H9 (cell line): Measurements from ENCODE around the gene SPINT2. TPM values are rescaled to one million over a fixed set of nuclear protein-coding genes. Genes with fewer than 3 reads are reported as not detected.

Experiments used
- DNase-seq: peaks from one replicate; pipeline ENCODE4 v3.0.0-alpha.2; 2017
- H2AFZ ChIP-seq: one replicate; pipeline ENCODE4 v1.6.1; 2013; ENCODE audit warnings: mild to moderate bottlenecking, low read length, control low read depth, moderate library complexity
- H2AK5ac ChIP-seq: 2 replicates; pipeline ENCODE4 v1.6.1; 2013; ENCODE audit warnings: low read length, control low read depth, mixed read lengths; ENCODE audit not compliant: insufficient read length
- H2BK120ac ChIP-seq: one replicate; pipeline ENCODE4 v1.6.1; 2013; ENCODE audit warnings: low read depth, mild to moderate bottlenecking, low read length, control low read depth, inconsistent platforms; ENCODE audit not compliant: poor library complexity, severe bottlenecking
- H2BK12ac ChIP-seq: 2 replicates; pipeline ENCODE4 v1.6.1; 2013; ENCODE audit warnings: low read length, control low read depth, mixed read lengths, low read depth; ENCODE audit not compliant: insufficient read length
- H2BK15ac ChIP-seq: 2 replicates; pipeline ENCODE4 v1.6.1; 2013; ENCODE audit warnings: low read depth, low read length, control low read depth
- H2BK20ac ChIP-seq: one replicate; pipeline ENCODE4 v1.6.1; 2013; ENCODE audit warnings: low read depth, mild to moderate bottlenecking, low read length, control low read depth, inconsistent platforms; ENCODE audit not compliant: poor library complexity, severe bottlenecking
- H2BK5ac ChIP-seq: 2 replicates; pipeline ENCODE4 v1.6.1; 2013; ENCODE audit warnings: low read length, control low read depth, mixed read lengths; ENCODE audit not compliant: insufficient read length
- H3K14ac ChIP-seq: 2 replicates; pipeline ENCODE4 v1.6.1; 2013; ENCODE audit warnings: low read length, control low read depth; ENCODE audit not compliant: insufficient read depth
- H3K18ac ChIP-seq: 2 replicates; pipeline ENCODE4 v1.6.1; 2013; ENCODE audit warnings: low read depth, mild to moderate bottlenecking, mixed read lengths, low read length, control low read depth; ENCODE audit not compliant: insufficient read length
- H3K23ac ChIP-seq: 2 replicates; pipeline ENCODE4 v1.6.1; 2013; ENCODE audit warnings: low read length, control low read depth, mixed read lengths, low read depth; ENCODE audit not compliant: insufficient read length
- H3K23me2 ChIP-seq: 2 replicates; pipeline ENCODE4 v1.6.1; 2013; ENCODE audit warnings: low read depth, mild to moderate bottlenecking, mixed read lengths, low read length, control low read depth; ENCODE audit not compliant: insufficient read length, poor library complexity, severe bottlenecking
- H3K27ac ChIP-seq: 2 replicates; pipeline ENCODE4 v1.5.1; 2013; ENCODE audit warnings: low read length, control low read depth, mixed read lengths, low read depth; ENCODE audit not compliant: insufficient read length
- H3K27me3 ChIP-seq: 2 replicates; pipeline ENCODE4 v1.6.1; 2013; ENCODE audit warnings: low read length, control low read depth, inconsistent platforms; ENCODE audit not compliant: insufficient read depth
- H3K4ac ChIP-seq: 2 replicates; pipeline ENCODE4 v1.6.1; 2013; ENCODE audit warnings: low read depth, mild to moderate bottlenecking, control low read depth, inconsistent platforms, low read length, moderate library complexity
- H3K4me1 ChIP-seq: 2 replicates; pipeline ENCODE4 v1.6.1; 2013; ENCODE audit warnings: low read length, control low read depth, inconsistent platforms; ENCODE audit not compliant: insufficient read depth
- H3K4me2 ChIP-seq: 2 replicates; pipeline ENCODE4 v1.6.1; 2013; ENCODE audit warnings: low read length, control low read depth, mixed read lengths; ENCODE audit not compliant: insufficient read length, insufficient read depth
- H3K56ac ChIP-seq: 2 replicates; pipeline ENCODE4 v1.6.1; 2013; ENCODE audit warnings: low read depth, mild to moderate bottlenecking, mixed read lengths, low read length, control low read depth; ENCODE audit not compliant: insufficient read length
- H3K79me1 ChIP-seq: 2 replicates; pipeline ENCODE4 v1.6.1; 2013; ENCODE audit warnings: low read depth, mild to moderate bottlenecking, moderate library complexity, low read length, control low read depth, inconsistent platforms; ENCODE audit not compliant: insufficient read depth, poor library complexity, severe bottlenecking
- H3K79me2 ChIP-seq: 2 replicates; pipeline ENCODE4 v1.6.1; 2013; ENCODE audit warnings: low read length, control low read depth, inconsistent platforms; ENCODE audit not compliant: insufficient read depth
- H3K9ac ChIP-seq: 2 replicates; pipeline ENCODE4 v1.6.1; 2013; ENCODE audit warnings: low read length, control low read depth, mixed read lengths; ENCODE audit not compliant: insufficient read length; ENCODE audit errors: extremely low read depth
- H3K9me3 ChIP-seq: one replicate; pipeline ENCODE4 v1.6.1; 2013; ENCODE audit warnings: low read depth, low read length, inconsistent platforms; ENCODE audit not compliant: control insufficient read depth
- H3T11ph ChIP-seq: one replicate; pipeline ENCODE4 v1.6.1; 2013; ENCODE audit warnings: mild to moderate bottlenecking, low read length, control low read depth, inconsistent platforms
- H4K20me1 ChIP-seq: one replicate; pipeline ENCODE4 v1.6.1; 2013; ENCODE audit not compliant: control insufficient read depth, insufficient read length, insufficient read depth
- H4K5ac ChIP-seq: 2 replicates; pipeline ENCODE4 v1.6.1; 2013; ENCODE audit warnings: low read depth, mild to moderate bottlenecking, mixed read lengths, low read length, control low read depth; ENCODE audit not compliant: insufficient read length
- H4K8ac ChIP-seq: replicated peaks from 2 replicates; pipeline ENCODE4 v1.6.1; 2013; ENCODE audit warnings: low read length, control low read depth, mixed read lengths, low read depth; ENCODE audit not compliant: insufficient read length
- H4K91ac ChIP-seq: 2 replicates; pipeline ENCODE4 v1.6.1; 2013; ENCODE audit warnings: low read depth, mild to moderate bottlenecking, moderate library complexity, mixed read lengths, low read length, control low read depth; ENCODE audit not compliant: insufficient read length
- H3K27ac Mint-ChIP-seq, 3 experiments: 2 replicates in 2 of 3; 3 replicates in 1 of 3; pipeline ENCODE4 v1.8.0; 2020 to 2021; ENCODE audit warnings: mixed read lengths in 3 of 3, mild to moderate bottlenecking in 1 of 3, moderate library complexity in 1 of 3
- H3K27me3 Mint-ChIP-seq: 2 replicates; pipeline ENCODE4 v1.8.0; 2021; ENCODE audit warnings: low read depth, mild to moderate bottlenecking, moderate library complexity, mixed read lengths
- H3K36me3 Mint-ChIP-seq, 3 experiments: 2 replicates in 2 of 3; 3 replicates in 1 of 3; pipeline ENCODE4 v1.8.0; 2020 to 2021; ENCODE audit warnings: low read depth in 3 of 3, mixed read lengths in 3 of 3; ENCODE audit not compliant: insufficient read depth in 1 of 3
- H3K4me1 Mint-ChIP-seq, 2 experiments: 2 replicates each; pipeline ENCODE4 v1.8.0; 2020; ENCODE audit warnings: mixed read lengths in 2 of 2
- H3K4me3 Mint-ChIP-seq, 2 experiments: 2 replicates in 1 of 2; 3 replicates in 1 of 2; pipeline ENCODE4 v1.8.0; 2020 to 2021; ENCODE audit warnings: mild to moderate bottlenecking in 2 of 2, mixed read lengths in 2 of 2, moderate library complexity in 1 of 2
- H3K9me3 Mint-ChIP-seq, 2 experiments: 2 replicates in 1 of 2; 3 replicates in 1 of 2; pipeline ENCODE4 v1.8.0; 2020; ENCODE audit warnings: mild to moderate bottlenecking in 2 of 2, mixed read lengths in 2 of 2, moderate library complexity in 1 of 2
- WGBS: extraction: QIAGEN DNeasy Blood & Tissue Kit; methylation state at CpG from one replicate; pipeline ENCODE4 v1.1.7; 2013; ENCODE audit warnings: missing lambda C conversion rate, low lambda C conversion rate, mixed read lengths; ENCODE audit not compliant: insufficient read length; ENCODE audit errors: extremely low coverage; 5-methylcytosine and 5-hydroxymethylcytosine counted together
- total RNA-seq: library from RNA; stranded (reverse); gene quantifications from 2 replicates; pipeline ENCODE4 v1.2.1, GENCODE V29; 2021
- TF ChIP-seq, protein P1 (sequence below): fragments of 200-600 bp; sonication (generic); conservative IDR thresholded peaks from 3 replicates; pipeline ENCODE4 v1.8.0; 2021; ENCODE audit warnings: antibody characterized with exemption, mild to moderate bottlenecking

The SPINT2 gene
- total RNA-seq, 1 experiment from 2014 or later, result 283 TPM

DNA sequence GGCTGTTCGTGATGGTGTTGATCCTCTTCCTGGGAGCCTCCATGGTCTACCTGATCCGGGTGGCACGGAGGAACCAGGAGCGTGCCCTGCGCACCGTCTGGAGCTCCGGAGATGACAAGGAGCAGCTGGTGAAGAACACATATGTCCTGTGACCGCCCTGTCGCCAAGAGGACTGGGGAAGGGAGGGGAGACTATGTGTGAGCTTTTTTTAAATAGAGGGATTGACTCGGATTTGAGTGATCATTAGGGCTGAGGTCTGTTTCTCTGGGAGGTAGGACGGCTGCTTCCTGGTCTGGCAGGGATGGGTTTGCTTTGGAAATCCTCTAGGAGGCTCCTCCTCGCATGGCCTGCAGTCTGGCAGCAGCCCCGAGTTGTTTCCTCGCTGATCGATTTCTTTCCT lies 27.5 kb downstream of the SPINT2 start:
- H2BK5ac ChIP-seq, result no peak overlapping the region
- no peak overlapping the region for H2BK12ac ChIP-seq
- H4K8ac ChIP-seq, result no peak overlapping the region
- Mint-ChIP-seq H3K9me3 (0 out of 5 replicates have a peak, but pooled peaks cover 0 to under 1% of the 10 kb centered on the region in 2 experiments), H3K27ac (peak overlapping the region in 1 of 3 experiments; percentile 80; a peak in 1 of 7 replicates), H3K4me1 (peaks cover 3% of the 10 kb centered on the region in 2 experiments; a peak in 3 of 4 replicates), H3K36me3 (peaks cover 32 to 59% (median 56%) of the 10 kb centered on the region in 3 experiments; a peak in 6 of 7 replicates), H3K4me3 (no peak overlapping the region), H3K27me3 (no peaks in the 10 kb centered on the region)
- H3K9me3 ChIP-seq, result no peaks in the 10 kb centered on the region
- no peak overlapping the region for H3T11ph ChIP-seq
- H3K27ac ChIP-seq, result no peak overlapping the region
- no peaks in the 10 kb centered on the region for H3K27me3 ChIP-seq
- H2BK120ac ChIP-seq, result no peak overlapping the region
- H3K79me2 ChIP-seq, result no peaks in the 10 kb centered on the region
- TF ChIP-seq, protein P1, sequence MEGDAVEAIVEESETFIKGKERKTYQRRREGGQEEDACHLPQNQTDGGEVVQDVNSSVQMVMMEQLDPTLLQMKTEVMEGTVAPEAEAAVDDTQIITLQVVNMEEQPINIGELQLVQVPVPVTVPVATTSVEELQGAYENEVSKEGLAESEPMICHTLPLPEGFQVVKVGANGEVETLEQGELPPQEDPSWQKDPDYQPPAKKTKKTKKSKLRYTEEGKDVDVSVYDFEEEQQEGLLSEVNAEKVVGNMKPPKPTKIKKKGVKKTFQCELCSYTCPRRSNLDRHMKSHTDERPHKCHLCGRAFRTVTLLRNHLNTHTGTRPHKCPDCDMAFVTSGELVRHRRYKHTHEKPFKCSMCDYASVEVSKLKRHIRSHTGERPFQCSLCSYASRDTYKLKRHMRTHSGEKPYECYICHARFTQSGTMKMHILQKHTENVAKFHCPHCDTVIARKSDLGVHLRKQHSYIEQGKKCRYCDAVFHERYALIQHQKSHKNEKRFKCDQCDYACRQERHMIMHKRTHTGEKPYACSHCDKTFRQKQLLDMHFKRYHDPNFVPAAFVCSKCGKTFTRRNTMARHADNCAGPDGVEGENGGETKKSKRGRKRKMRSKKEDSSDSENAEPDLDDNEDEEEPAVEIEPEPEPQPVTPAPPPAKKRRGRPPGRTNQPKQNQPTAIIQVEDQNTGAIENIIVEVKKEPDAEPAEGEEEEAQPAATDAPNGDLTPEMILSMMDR, result no peak
- H2AFZ ChIP-seq, result no peak overlapping the region
- no peak overlapping the region for H2BK15ac ChIP-seq
- H3K9ac ChIP-seq, result no peak overlapping the region
- no peak overlapping the region for H3K4ac ChIP-seq
- no peak overlapping the region for H4K5ac ChIP-seq
- H3K14ac ChIP-seq, result no peak overlapping the region
- H2AK5ac ChIP-seq, result no peak overlapping the region
- no peaks in the 10 kb centered on the region for H3K79me1 ChIP-seq
- no peak overlapping the region for H3K56ac ChIP-seq
- no peak overlapping the region for H3K23ac ChIP-seq
- no peak overlapping the region for H3K4me2 ChIP-seq
- no peaks in the 10 kb centered on the region for H3K23me2 ChIP-seq
- no peak for DNase-seq
- H3K4me1 ChIP-seq, result no peaks in the 10 kb centered on the region
- H2BK20ac ChIP-seq, result no peak overlapping the region
- no CpG with 5 or more reads among the region's 15 CpGs for WGBS
- no peaks in the 10 kb centered on the region for H4K20me1 ChIP-seq
- H3K18ac ChIP-seq, result no peak overlapping the region
- H4K91ac ChIP-seq, result no peak overlapping the region
